H1 (cell line): ENCODE results near the gene BMERB1. TPM values are rescaled to one million over a fixed set of nuclear protein-coding genes. Genes with fewer than 3 reads are reported as not detected.

Experiments
- CTCF ChIA-PET: fragments of 300-600 bp; sonication (Branson Sonifier 250); formaldehyde crosslinking; loops from one replicate; lab custom pipeline; 2021; ENCODE audit not compliant: partially characterized antibody; lab: Charles Lee
- POLR2A ChIA-PET: fragments of 300-600 bp; sonication (Branson Sonifier 250); formaldehyde crosslinking; loops from one replicate; lab custom pipeline; 2021; ENCODE audit warnings: inconsistent platforms; ENCODE audit not compliant: partially characterized antibody; lab: Charles Lee
- DNase-seq, 2 experiments: peaks; one replicate each; pipeline versions ENCODE4 v3.0.0 to v3.0.0-alpha.2; 2010 to 2022; ENCODE audit warnings: low spot score in 2 of 2, low read depth in 1 of 2, mixed read lengths in 1 of 2
- FAIRE-seq: peaks from 2 replicates; lab custom pipeline; 2011; peaks lifted over from hg19 to GRCh38; lab: Jason Lieb, UNC
- H2AFZ ChIP-seq: 2 replicates; pipeline ENCODE4 v1.8.1; 2012; ENCODE audit warnings: low read length, inconsistent platforms
- H2AK5ac ChIP-seq: 2 replicates; pipeline ENCODE4 v1.6.1; 2013; ENCODE audit warnings: low read depth, low read length
- H2BK120ac ChIP-seq: replicated peaks from 2 replicates; pipeline ENCODE3; 2013; ENCODE audit warnings: low read depth, low read length, inconsistent platforms
- H2BK12ac ChIP-seq: 2 replicates; pipeline ENCODE4 v1.6.1; 2013; ENCODE audit warnings: low read depth, low read length
- H2BK15ac ChIP-seq: 2 replicates; pipeline ENCODE4 v1.6.1; 2013; ENCODE audit warnings: low read length
- H2BK20ac ChIP-seq: 2 replicates; pipeline ENCODE4 v1.6.1; 2013; ENCODE audit warnings: low read length
- H2BK5ac ChIP-seq: 2 replicates; pipeline ENCODE4 v1.6.1; 2013; ENCODE audit warnings: low read depth, low read length
- H3K14ac ChIP-seq: 2 replicates; pipeline ENCODE4 v1.6.1; 2013; ENCODE audit warnings: inconsistent platforms; ENCODE audit not compliant: insufficient read length
- H3K18ac ChIP-seq: 2 replicates; pipeline ENCODE4 v1.6.1; 2013; ENCODE audit warnings: low read length; ENCODE audit errors: extremely low read depth
- H3K23ac ChIP-seq: 2 replicates; pipeline ENCODE4 v1.6.1; 2013; ENCODE audit warnings: inconsistent platforms; ENCODE audit not compliant: insufficient read length
- H3K23me2 ChIP-seq: 2 replicates; pipeline ENCODE4 v1.6.1; 2013; ENCODE audit warnings: low read depth, low read length
- H3K27ac ChIP-seq: 2 replicates; pipeline ENCODE4 v1.6.1; 2011; ENCODE audit warnings: low read depth, low read length, inconsistent platforms
- H3K27me3 ChIP-seq, 4 experiments: replicated peaks in 1 of 4; 1 replicate in 1 of 4; 2 replicates in 3 of 4; pipeline versions ENCODE4 v1.6.1 to v1.8.1; 2011 to 2013; ENCODE audit warnings: low read length in 3 of 4, mild to moderate bottlenecking in 3 of 4, inconsistent platforms in 2 of 4, mixed read lengths in 2 of 4, moderate library complexity in 1 of 4; ENCODE audit not compliant: control insufficient read depth in 3 of 4, insufficient read depth in 3 of 4; ENCODE audit errors: extremely low read depth in 1 of 4
- H3K36me3 ChIP-seq, 4 experiments: 2 replicates each; pipeline versions ENCODE4 v1.6.1 to v1.8.1; 2011 to 2013; ENCODE audit warnings: mild to moderate bottlenecking in 4 of 4, low read length in 3 of 4, moderate library complexity in 2 of 4, control low read depth in 1 of 4, inconsistent platforms in 1 of 4; ENCODE audit not compliant: insufficient read depth in 4 of 4, control insufficient read depth in 2 of 4
- H3K4ac ChIP-seq: replicated peaks from 2 replicates; pipeline ENCODE3; 2013; ENCODE audit warnings: low read length, low read depth, mixed read lengths, inconsistent platforms; ENCODE audit not compliant: insufficient read length
- H3K4me1 ChIP-seq, 4 experiments: replicated peaks in 1 of 4; 1 replicate in 1 of 4; 2 replicates in 3 of 4; pipeline versions ENCODE4 v1.6.1 to v1.8.1; 2011 to 2013; ENCODE audit warnings: low read length in 3 of 4, inconsistent platforms in 2 of 4, mixed read lengths in 1 of 4; ENCODE audit not compliant: insufficient read depth in 4 of 4, control insufficient read depth in 3 of 4
- H3K4me2 ChIP-seq, 2 experiments: 2 replicates each; pipeline versions ENCODE4 v1.6.1 to v1.8.1; 2011 to 2013; ENCODE audit warnings: low read depth in 2 of 2, low read length in 2 of 2, control low read depth in 1 of 2, inconsistent platforms in 1 of 2, mild to moderate bottlenecking in 1 of 2; ENCODE audit not compliant: insufficient read depth in 1 of 2
- H3K4me3 ChIP-seq, 4 experiments: fragments of 200-600, 300-600 bp in 1 of 4; sonication (generic), shearing (Covaris generic), sonication (Bioruptor Twin) in 1 of 4; 2 replicates each; pipeline versions ENCODE4 v1.5.1 to v1.8.1; 2011 to 2016; ENCODE audit warnings: low read length in 4 of 4, low read depth in 3 of 4, control low read depth in 2 of 4, inconsistent platforms in 2 of 4, mild to moderate bottlenecking in 2 of 4, mixed read lengths in 1 of 4, moderate library complexity in 1 of 4; ENCODE audit not compliant: insufficient read depth in 2 of 4; ENCODE audit errors: extremely low read depth in 1 of 4
- H3K56ac ChIP-seq: replicated peaks from 2 replicates; pipeline ENCODE3; 2013; ENCODE audit warnings: low read depth, mild to moderate bottlenecking, mixed read lengths, low read length, inconsistent platforms; ENCODE audit not compliant: insufficient read length
- H3K79me1 ChIP-seq: 2 replicates; pipeline ENCODE4 v1.6.1; 2013; ENCODE audit warnings: low read depth, low read length, control low read depth
- H3K79me2 ChIP-seq, 2 experiments: 2 replicates each; pipeline versions ENCODE4 v1.6.1 to v1.8.1; 2012 to 2013; ENCODE audit warnings: low read length in 2 of 2, mild to moderate bottlenecking in 2 of 2, inconsistent platforms in 1 of 2; ENCODE audit not compliant: insufficient read depth in 2 of 2, control insufficient read depth in 1 of 2
- H3K9ac ChIP-seq, 4 experiments: replicated peaks in 1 of 4; 1 replicate in 1 of 4; 2 replicates in 3 of 4; pipeline versions ENCODE4 v1.6.1 to v1.8.1; 2011 to 2013; ENCODE audit warnings: low read depth in 3 of 4, low read length in 3 of 4, control low read depth in 2 of 4, mild to moderate bottlenecking in 2 of 4, moderate library complexity in 2 of 4, inconsistent platforms in 1 of 4; ENCODE audit errors: extremely low read depth in 1 of 4
- H3K9me3 ChIP-seq, 2 experiments: 2 replicates each; pipeline versions ENCODE4 v1.6.1 to v1.8.1; 2012 to 2013; ENCODE audit warnings: mild to moderate bottlenecking in 2 of 2, moderate library complexity in 2 of 2, control low read depth in 1 of 2, inconsistent platforms in 1 of 2, low read depth in 1 of 2, low read length in 1 of 2, mixed read lengths in 1 of 2; ENCODE audit not compliant: insufficient read depth in 2 of 2
- H4K20me1 ChIP-seq, 2 experiments: replicated peaks in 1 of 2; 2 replicates each; pipeline versions ENCODE3 to v1.8.1; 2011 to 2013; ENCODE audit warnings: inconsistent platforms in 2 of 2, low read length in 2 of 2, mild to moderate bottlenecking in 1 of 2; ENCODE audit not compliant: insufficient read depth in 2 of 2, control insufficient read depth in 1 of 2
- H4K5ac ChIP-seq: 2 replicates; pipeline ENCODE4 v1.6.1; 2013; ENCODE audit warnings: low read length, low read depth, mixed read lengths, inconsistent platforms; ENCODE audit not compliant: insufficient read length
- H4K8ac ChIP-seq: 2 replicates; pipeline ENCODE4 v1.8.0; 2013; ENCODE audit warnings: mild to moderate bottlenecking, moderate library complexity, low read length, inconsistent platforms; ENCODE audit not compliant: insufficient read depth; ENCODE audit errors: extremely low read depth
- H4K91ac ChIP-seq: replicated peaks from 2 replicates; pipeline ENCODE3; 2013; ENCODE audit warnings: low read length, mixed read lengths, inconsistent platforms; ENCODE audit not compliant: insufficient read length
- JUND ChIP-seq: IDR thresholded peaks from 2 replicates; pipeline ENCODE4 v1.6.1; 2011; ENCODE audit warnings: mild to moderate bottlenecking, improper control_type of control experiment, low read length
- POU5F1 ChIP-seq: IDR thresholded peaks from 2 replicates; pipeline ENCODE4 v1.6.1; 2011; ENCODE audit warnings: low read depth, mild to moderate bottlenecking, low read length, moderate library complexity
- WGBS, 2 experiments: shearing (Covaris generic) in 1 of 2; methylation state at CpG; one replicate each; pipeline versions ENCODE4 v1.1.6 to v1.1.7; 2013 to 2015; ENCODE audit warnings: low lambda C conversion rate in 2 of 2, mixed read lengths in 2 of 2, inconsistent platforms in 1 of 2, low coverage in 1 of 2, missing lambda C conversion rate in 1 of 2; ENCODE audit not compliant: insufficient replicate concordance in 2 of 2, insufficient coverage in 1 of 2, insufficient read length in 1 of 2; ENCODE audit errors: extremely low coverage in 1 of 2, missing lambda C conversion rate in 1 of 2; 5-methylcytosine and 5-hydroxymethylcytosine counted together
- polyA plus RNA-seq, 7 experiments: library from polyadenylated mRNA; depleted of rRNA in 3 of 7; stranded (reverse) in 5 of 7; unstranded in 2 of 7; fragments of >200 nt in 5 of 7; fragments of 200-250 nt in 2 of 7; gene quantifications; 1 replicate in 5 of 7; 2 replicates in 1 of 7; 4 replicates in 1 of 7; pipeline versions ENCODE4 v1.2.1 to v1.2.3, GENCODE V29; 2011 to 2013; ENCODE audit warnings: missing spikeins in 2 of 7, mixed read lengths in 2 of 7
- total RNA-seq: library from RNA; stranded (reverse); fragmentation: NEBNext Ultra II Directional; extraction: Animal tissue kit (Norgen Biotek cat#: 25700); gene quantifications from 2 replicates; pipeline ENCODE4 v1.2.1, GENCODE V29; 2021

The BMERB1 gene
- total and polyA plus RNA-seq, 2 of the 8 experiments (the other 6 are each of a cell fraction or from before 2014, with no cell fraction given) = 23.5 to 27.1 TPM

DNA sequence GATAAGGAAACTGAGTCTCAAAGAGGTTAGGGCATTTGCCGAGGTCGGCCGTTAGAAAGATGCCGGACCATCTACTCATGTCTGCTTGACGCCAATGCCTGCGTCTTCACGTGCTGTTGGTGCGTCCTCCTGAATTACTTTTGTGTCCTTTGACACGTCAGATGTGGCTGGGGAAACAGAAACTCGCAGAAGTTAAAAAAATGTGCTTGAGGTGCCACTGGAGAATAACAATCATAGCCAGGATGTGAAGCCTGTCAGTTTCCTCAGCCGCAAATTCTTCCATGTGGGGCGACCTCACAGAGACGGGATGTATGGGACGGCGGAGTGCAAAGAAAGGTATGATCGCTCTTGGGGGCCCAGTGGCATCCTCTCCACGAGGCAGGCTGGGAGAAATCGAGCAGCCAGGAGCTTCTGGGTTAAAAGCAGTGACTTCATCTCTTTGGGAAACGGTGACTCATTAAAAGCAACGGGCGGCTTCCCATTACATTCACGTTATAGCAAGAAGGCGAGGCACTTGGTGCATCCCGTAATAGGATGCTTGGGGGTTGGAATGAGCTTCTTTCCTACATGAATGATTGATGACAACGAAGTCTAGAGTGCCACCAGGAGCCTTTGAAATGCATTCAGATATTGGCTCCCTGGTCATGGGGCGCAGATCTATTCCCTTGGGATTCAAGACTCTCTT, 67.8 kb downstream of the BMERB1 start:
- H3K27me3 ChIP-seq = no peaks in the 10 kb centered on the region
- no peaks in the 10 kb centered on the region for H3K79me2 ChIP-seq
- no peak overlapping the region for H2BK12ac ChIP-seq
- TF ChIP-seq JUND (0 out of 2 replicates have a peak, but pooled peaks have one; percentile 17), POU5F1 (no peak)
- no peak overlapping the region for H3K23ac ChIP-seq
- no peaks in the 10 kb centered on the region for H3K79me1 ChIP-seq
- H3K18ac ChIP-seq = no peak overlapping the region
- no peak overlapping the region for H2AFZ ChIP-seq
- H4K91ac ChIP-seq = no peak overlapping the region
- ChIA-PET CTCF (no interaction called here), POLR2A (no interaction called here)
- no peaks in the 10 kb centered on the region for H3K23me2 ChIP-seq
- no peak overlapping the region for H2AK5ac ChIP-seq
- H4K8ac ChIP-seq = no peak overlapping the region
- no peak overlapping the region for H2BK15ac ChIP-seq
- no peak overlapping the region for H3K14ac ChIP-seq
- no peak overlapping the region for H2BK120ac ChIP-seq
- no peak overlapping the region for H4K5ac ChIP-seq
- no peak overlapping the region for H3K4ac ChIP-seq
- H3K9me3 ChIP-seq = no peaks in the 10 kb centered on the region
- H3K4me3 ChIP-seq = no peak overlapping the region
- no peak for DNase-seq
- WGBS, 2 experiments = 87% methylated on average over 26 of the region's 26 CpGs; no CpG with 5 or more reads in 1 of the 2 experiments
- H2BK5ac ChIP-seq = no peak overlapping the region
- peaks cover 0 to 4% (median 0%) of the 10 kb centered on the region in 4 experiments; a peak in 1 of 7 replicates for H3K4me1 ChIP-seq
- no peak overlapping the region for H3K56ac ChIP-seq
- H4K20me1 ChIP-seq = no peaks in the 10 kb centered on the region
- H3K4me2 ChIP-seq = no peak overlapping the region
- H3K36me3 ChIP-seq = no peaks in the 10 kb centered on the region
- no peak overlapping the region for H3K9ac ChIP-seq
- H3K27ac ChIP-seq = no peak overlapping the region
- FAIRE-seq = no peak
- H2BK20ac ChIP-seq = no peak overlapping the region
